Gastroesophageal sphincter (tissue), 3 donors: ENCODE data around the gene PTAFR.

ENCODE experiments used
- EP300 ChIP-seq: sonication (generic); formaldehyde crosslinking; IDR thresholded peaks from one replicate; pipeline ENCODE4 v1.6.1; 2017; ENCODE audit warnings: antibody characterized with exemption, mild to moderate bottlenecking
- POLR2A ChIP-seq, 2 donors: fragments of 450-650 bp; IDR thresholded peaks; one replicate each; pipeline ENCODE4 v1.6.1; 2017; ENCODE audit warnings: antibody characterized with exemption in 2 of 2, mild to moderate bottlenecking in 2 of 2, moderate library complexity in 1 of 2
- POLR2AphosphoS5 ChIP-seq: sonication (generic); formaldehyde crosslinking; IDR thresholded peaks from one replicate; pipeline ENCODE4 v1.6.1; 2017; ENCODE audit warnings: antibody characterized with exemption
- TF ChIP-seq, protein P1 (sequence below), 4 experiments: fragments of 200-600 bp in 2 of 4; fragments of 450-650 bp in 2 of 4; sonication (generic) in 1 of 4; IDR thresholded peaks; one replicate each; pipeline ENCODE4 v1.5.1; 2017 to 2019; ENCODE audit warnings: antibody characterized with exemption in 4 of 4, mild to moderate bottlenecking in 2 of 4, moderate library complexity in 2 of 4

DNA sequence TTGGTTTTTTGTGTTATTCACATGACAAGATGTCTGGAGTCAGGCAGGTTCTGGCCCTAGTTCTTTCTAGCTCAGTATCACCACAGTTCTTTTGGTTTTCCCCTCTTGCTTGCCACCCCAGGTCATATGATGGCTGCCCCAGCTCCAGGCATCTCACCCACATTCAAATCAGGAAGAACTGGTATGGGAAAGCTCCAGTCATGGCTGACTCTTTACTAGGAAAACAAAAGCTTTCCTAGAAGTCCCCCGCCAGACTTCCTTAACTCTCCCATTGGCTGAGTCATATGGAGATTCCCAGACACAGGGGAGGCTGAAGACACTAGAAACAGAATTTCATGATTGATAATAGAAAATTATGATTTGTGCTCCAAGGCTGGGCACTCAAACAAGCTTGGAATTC is 65.9 kb downstream of the PTAFR start:
- TF ChIP-seq, protein P1, sequence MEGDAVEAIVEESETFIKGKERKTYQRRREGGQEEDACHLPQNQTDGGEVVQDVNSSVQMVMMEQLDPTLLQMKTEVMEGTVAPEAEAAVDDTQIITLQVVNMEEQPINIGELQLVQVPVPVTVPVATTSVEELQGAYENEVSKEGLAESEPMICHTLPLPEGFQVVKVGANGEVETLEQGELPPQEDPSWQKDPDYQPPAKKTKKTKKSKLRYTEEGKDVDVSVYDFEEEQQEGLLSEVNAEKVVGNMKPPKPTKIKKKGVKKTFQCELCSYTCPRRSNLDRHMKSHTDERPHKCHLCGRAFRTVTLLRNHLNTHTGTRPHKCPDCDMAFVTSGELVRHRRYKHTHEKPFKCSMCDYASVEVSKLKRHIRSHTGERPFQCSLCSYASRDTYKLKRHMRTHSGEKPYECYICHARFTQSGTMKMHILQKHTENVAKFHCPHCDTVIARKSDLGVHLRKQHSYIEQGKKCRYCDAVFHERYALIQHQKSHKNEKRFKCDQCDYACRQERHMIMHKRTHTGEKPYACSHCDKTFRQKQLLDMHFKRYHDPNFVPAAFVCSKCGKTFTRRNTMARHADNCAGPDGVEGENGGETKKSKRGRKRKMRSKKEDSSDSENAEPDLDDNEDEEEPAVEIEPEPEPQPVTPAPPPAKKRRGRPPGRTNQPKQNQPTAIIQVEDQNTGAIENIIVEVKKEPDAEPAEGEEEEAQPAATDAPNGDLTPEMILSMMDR (IDR thresholded peaks at IDR 0.05), result no peak
- TF ChIP-seq EP300 (no peak), POLR2A (IDR thresholded peaks at IDR 0.05) (no peak), POLR2AphosphoS5 (no peak)
